SW 1271 (cell line): ENCODE results near the gene HSD11B2.
A peak's percentile ranks its signal among the peaks of the same experiment; 100 is the strongest.

Experiments
- DNase-seq, 2 experiments: peaks; one replicate each; lab custom pipeline; 2025; lab: John Stamatoyannopoulos, UW

Gene HSD11B2

GRCh38 chr16:67396159-67397035 lies 34.5 kb upstream of the HSD11B2 start:
- DNase-seq, result peak in 1 of 2 experiments; percentile 34

- DNase-seq, result no peak
Measured at GRCh38 chr16:67397036-67397801, 33.7 kb upstream of the HSD11B2 start.

- DNase-seq, result no peak
Measured at GRCh38 chr16:67397812-67398545, 32.9 kb upstream of the HSD11B2 start.

DNA sequence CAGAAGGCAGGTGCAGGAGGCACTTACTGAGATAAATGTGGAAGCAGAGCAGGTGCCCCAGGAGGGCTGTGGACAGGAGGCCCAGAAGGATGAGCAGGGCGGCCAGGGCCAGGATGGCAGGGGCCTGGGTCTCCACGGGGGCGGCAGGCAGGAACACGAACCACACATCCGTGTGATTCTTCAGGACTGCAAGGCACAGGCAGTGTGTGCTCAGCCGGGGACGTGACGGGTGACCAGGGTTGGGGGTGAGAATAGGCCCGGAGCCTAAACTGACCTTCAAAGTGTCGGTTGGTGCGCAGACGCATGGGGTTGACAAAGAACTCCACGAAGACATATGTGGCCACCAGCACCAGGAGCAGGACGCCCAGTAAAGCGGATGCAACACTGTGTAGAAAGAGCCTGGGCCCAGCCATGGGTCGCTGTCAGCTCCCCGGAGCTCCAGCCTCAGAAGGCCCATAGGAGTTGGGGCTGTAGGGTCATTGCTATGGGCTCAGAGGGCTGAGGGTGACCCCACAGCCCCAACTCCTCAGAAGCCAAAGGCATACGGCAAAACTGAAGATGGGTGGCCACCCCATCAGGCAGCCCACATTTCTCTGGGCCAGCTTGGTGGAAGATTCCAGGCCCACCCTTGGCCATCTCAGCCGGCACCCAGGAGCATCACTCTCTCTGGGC lies 32.2 kb upstream of the HSD11B2 start:
- DNase-seq, result no peak

GRCh38 chr16:67399218-67399733 lies 31.6 kb upstream of the HSD11B2 start:
- DNase-seq, result no peak

DNA sequence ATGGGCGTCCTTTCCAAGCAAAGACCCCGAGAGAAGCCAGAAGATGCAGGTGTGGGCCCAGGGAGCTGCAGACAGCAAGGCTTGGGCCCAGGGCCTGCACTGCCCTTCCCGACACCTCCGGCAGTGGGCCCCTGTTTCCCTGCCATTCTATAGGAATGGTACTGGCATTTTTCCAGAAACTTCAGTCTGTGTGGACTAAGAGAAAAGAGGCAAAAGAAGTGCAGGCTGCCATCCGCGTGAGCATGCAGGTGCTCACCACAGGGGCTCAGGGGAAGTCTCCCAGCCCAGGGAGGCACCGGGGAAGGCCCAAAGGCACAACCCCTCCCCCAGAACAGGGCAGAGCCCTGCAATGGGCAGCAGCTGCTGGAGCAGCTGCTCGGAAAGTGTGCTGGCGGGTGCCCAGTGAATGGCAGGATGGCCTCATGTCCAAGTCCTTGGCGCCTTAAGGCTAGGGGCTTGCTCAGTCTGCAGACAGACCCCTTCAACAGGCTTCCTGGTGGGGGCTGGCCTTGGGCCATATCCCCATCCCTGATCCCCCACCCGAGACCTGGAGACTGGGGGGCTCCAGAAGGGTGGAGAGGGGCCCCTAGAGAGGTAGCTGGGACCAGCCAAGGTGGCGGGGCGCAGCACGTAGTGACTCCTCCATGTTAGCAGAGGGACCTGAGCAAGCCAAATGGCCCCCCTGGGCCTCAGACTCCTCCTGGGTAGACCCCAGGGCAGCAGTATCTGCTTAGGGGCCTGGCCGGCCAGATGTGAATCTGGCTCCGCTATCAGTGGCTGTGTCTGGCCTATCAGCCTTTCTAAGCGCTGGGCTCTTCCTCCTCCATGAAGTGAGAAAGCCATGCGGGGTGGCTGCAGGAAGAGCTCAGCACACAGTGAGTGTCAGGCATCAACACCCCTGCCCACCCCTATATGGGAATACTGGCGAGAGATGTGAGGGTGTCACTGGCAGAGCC lies 30.9 kb upstream of the HSD11B2 start:
- no peak for DNase-seq

DNA sequence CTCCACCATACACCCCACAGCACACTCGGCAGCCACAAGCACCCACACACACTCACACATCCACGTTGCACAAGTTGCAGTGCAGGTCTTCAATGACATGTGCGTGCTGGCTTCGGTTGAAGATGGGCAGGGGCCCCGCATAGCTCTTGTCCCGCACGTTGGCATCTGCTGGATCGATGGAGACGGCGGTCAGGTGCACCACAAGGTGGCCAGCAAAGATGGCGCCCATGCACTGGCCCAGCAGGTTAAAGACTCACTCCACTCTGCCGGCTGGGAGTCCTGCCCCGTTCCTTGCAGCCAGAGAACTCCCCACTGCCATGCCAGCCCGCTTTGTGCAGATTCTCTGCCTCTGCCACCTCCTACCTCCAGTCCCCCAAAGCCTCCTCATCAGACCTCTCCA lies 30.0 kb upstream of the HSD11B2 start:
- DNase-seq, result no peak

- DNase-seq, result no peak
Measured at GRCh38 chr16:67403976-67404555, 26.9 kb upstream of the HSD11B2 start.

- DNase-seq, result no peak
Measured at GRCh38 chr16:67404740-67405226, 26.1 kb upstream of the HSD11B2 start.

DNA sequence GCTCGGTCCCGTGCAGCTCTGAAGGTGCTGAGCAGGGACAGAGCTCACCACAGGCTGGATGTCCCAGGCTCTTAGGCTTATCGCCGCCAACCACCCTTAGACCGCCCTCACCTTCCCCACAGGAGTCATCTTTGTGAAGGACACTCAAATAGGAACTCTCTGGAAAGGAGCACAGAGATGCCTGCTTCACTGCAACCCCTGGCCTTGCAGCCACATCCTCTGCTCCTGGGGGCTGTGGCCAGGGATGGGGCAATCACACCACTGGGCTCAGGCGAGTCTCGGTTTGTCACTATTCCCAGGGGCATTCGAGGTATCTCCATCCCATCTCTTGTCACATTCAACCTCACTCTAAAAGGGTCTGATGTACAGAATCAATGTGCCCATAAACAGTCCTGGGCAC lies 25.6 kb upstream of the HSD11B2 start:
- no peak for DNase-seq

DNA sequence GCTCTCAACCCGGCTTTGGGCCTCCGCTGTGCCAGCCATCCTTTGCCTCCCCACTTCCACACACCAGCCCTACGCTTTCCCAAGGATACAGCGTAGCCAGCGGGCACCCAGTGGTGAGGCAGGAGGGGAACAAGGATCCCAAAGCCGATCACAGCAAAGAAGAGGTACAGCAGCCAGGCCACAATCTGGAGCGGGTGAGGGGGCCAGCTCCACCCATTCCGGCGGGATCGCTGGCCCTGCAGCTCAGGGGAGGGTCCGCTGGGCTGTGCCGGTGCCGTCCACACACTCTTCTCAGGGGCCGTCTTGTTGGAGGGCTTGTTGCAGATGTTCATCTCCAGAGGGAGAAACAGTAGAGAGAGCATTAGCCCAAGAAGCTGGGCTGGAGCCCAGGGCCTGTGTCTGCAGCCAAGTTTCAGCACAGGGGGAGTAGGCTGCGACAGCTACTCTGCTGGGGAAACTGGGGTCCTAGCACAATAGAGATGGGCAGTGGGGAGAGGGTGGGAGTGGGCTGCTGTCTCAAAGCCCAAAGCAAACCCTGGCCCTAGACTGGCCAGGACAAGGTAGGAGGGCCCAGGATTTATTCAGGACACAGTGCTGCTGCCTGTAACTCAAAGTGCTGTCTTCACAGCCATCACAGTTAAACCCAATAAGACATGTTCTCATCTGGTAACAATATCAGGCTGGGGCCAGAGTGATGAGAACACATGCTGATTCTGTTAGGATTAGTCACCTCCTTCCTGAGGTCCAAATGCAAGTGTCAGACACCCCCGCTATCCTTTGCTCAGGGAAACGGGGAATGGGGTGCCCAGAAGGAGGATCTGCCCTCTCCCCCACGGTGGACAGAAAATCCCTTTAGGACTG lies 24.6 kb upstream of the HSD11B2 start:
- DNase-seq, result peak in 1 of 2 experiments; percentile 9

DNA sequence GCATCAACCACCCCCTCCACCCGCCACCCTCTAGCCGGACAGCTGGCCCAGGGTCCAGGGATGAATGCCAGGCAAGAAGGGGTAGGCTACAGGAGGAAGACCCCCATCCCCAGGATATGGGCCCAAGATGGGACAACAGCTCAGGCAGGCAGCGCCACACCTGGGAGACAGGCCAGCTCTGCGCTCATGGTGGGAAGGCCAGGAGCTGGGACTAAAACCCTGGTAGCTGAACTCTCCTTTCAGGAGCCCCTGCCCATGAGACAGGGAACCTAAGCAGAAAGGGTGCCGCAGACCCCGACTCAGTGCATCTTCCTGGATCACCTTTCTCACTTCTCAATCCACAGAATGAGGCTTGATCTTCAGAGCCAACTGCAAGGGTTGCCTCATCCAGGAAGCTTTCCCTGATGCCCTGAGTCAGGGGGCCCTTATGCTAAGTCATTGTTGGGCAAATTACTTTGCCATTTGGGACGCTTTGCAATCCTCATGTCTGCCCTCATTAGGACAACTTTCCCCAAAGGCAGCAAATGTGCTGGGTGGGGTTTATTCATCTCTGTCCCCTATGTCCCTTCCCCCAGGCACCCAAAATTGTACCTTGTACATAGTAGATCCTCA lies 23.6 kb upstream of the HSD11B2 start:
- no peak for DNase-seq

DNA sequence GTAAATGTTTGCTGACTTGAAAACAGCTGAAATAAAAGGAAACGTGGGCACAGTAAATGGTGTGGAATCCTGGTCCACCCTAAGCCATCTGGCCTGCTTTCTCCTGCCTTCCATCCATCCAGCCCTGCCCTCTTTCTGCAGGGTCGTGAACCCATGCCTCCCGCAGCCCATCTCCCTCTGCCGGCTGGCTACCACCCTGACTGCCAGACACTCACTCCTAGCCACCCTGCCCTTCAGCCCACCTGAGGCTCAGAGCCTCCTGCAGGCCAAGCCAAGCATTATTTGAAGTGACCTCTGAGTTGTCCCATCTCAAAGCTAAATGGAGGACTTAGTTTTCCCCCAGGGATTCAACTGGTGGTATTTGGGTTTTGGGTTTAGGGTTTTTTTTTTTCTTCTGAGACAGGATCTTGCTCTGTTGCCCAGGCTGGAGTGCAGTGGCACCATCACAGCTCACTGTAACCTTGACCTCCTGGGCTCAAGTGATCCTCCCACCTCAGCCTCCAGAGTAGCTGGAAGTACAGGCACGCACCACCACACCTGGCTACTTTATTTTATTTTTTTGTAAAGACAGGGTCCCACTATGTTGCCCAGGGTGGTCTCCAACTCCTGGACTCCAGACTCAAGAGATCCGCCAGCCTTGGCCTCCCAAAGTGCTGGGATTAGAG lies 23.0 kb upstream of the HSD11B2 start:
- DNase-seq, result no peak

- no peak for DNase-seq
Measured at GRCh38 chr16:67409631-67410030, 21.3 kb upstream of the HSD11B2 start.

DNA sequence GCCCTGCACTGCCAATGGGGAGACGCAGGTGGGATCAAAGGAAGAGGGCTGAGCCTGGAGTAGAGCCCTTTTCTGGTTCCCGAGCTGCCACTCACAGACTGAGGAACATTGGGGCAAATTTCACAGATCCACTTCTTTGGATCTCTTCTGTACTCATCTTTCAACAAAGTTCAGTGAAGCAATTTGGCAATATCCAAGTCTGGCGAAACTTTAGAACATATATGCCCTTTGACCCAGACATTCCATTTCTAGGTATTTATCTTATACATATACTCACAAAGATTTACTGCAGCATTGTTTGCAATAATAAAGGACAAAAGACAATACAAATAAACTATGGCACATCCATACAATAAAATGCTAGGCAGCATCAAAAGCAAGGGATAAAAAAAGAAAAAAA lies 19.6 kb upstream of the HSD11B2 start:
- DNase-seq, result no peak

DNA sequence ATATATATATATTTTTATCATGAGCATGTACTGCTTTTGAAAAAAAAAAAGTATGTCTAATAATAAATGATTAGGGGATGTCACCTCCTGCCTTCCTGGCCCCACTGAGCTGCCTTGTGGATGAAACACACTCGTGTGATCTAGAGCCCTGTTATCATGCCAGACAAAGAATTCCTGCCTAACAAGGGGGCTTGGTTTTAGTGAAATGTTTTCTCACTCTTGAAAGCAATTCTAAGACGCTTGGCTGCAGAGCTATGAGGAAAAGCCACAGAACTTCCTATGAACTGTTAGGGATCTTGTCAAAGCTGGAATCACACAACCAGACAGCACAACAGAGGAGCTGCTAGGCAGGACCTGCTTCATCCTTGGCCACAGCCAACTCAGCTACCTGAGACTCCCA lies 18.6 kb upstream of the HSD11B2 start:
- DNase-seq, result no peak

DNA sequence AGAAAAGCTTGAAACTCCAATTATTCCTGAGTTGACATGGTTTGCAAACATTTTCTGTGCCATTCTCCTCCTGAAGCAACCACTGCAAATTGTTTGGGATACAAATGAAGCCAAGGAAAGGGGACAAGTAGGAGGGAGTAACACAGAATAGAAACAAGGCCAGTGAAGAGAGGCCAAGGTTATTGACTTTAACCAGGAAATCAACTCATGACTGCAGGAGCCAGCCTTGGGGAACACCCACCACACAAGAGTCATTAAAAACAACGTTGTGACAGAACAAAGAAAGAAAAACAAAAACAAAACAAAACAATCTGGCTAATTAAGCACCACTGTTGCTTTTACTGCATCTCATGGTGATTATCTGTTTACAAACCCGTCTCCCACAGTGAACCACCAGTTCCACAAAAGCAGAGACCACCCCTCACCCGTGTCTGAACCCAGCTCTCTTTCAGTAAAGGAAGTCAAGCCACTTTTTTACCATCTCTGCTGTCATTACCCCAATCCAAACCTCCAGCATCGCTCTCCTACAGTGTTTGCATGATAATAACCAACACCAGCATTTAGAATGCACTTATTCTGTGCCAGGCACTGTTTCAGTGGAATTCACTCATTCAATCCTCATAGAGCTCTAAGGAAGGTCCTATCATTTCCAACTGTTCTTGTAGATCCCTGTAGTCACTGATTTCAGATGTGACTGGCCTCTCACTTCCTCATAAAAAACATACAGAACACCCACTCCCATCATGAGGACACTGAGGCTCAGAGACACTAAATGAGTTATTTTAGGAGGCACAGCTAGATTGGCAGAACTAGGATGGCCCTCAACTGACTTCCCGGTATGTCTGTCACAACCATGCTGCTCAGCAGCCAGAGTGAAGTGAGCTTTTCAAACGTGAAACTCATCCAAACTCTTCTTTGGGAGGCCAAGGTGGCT lies 16.7 kb upstream of the HSD11B2 start:
- DNase-seq, result no peak
